ENCODE data around the gene BMP5. TPM values are rescaled to one million over a fixed set of nuclear protein-coding genes. Genes with fewer than 3 reads are reported as not detected.

Gene BMP5
- total RNA-seq, 4 donors from 2014 or later = 1.8 to 3.9 (median 1.9) TPM

- no peaks in the 10 kb centered on the region for H3K9me3 ChIP-seq
- H3K4me3 ChIP-seq = no peak overlapping the region
- intact Hi-C loops (cut with DNase I; ENCODE audit: low total_unique reads) = no loop called here
- in situ Hi-C loops (cut with MboI; ENCODE audit: low sequenced_read_pairs in 4 of 4) = no loop called here
- H3K36me3 ChIP-seq = no peaks in the 10 kb centered on the region
- DNase-seq (no peak), ATAC-seq (no peak)
- TF ChIP-seq POLR2A (IDR thresholded peaks at IDR 0.05) = no peak
- TF ChIP-seq CTCF (IDR thresholded peaks at IDR 0.05 in 4 of 5, conservative IDR thresholded peaks at IDR 0.05 in 1 of 5) = no peak
- H3K27ac ChIP-seq = no peak overlapping the region
- H3K27me3 ChIP-seq = no peaks in the 10 kb centered on the region
- no peaks in the 10 kb centered on the region for H3K4me1 ChIP-seq
These were observed 27.4 kb upstream of the BMP5 start for GRCh38 chr6:55902796-55903195.

GRCh38 chr6:55901765-55902270 is 26.4 kb upstream of the BMP5 start:
- Histone ChIP-seq H3K36me3 (no peaks in the 10 kb centered on the region), H3K9me3 (no peaks in the 10 kb centered on the region), H3K27me3 (no peaks in the 10 kb centered on the region), H3K4me3 (no peak overlapping the region), H3K4me1 (no peaks in the 10 kb centered on the region), H3K27ac (no peak overlapping the region)
- no peak for TF ChIP-seq POLR2A (IDR thresholded peaks at IDR 0.05)
- TF ChIP-seq CTCF (IDR thresholded peaks at IDR 0.05 in 4 of 5, conservative IDR thresholded peaks at IDR 0.05 in 1 of 5) = no peak
- no peak for ATAC-seq
- DNase-seq = no peak
- in situ Hi-C loops (cut with MboI; ENCODE audit: low sequenced_read_pairs in 4 of 4) = no loop called here
- intact Hi-C loops (cut with DNase I; ENCODE audit: low total_unique reads) = no loop called here

- H3K4me1 ChIP-seq = no peaks in the 10 kb centered on the region
- TF ChIP-seq POLR2A (IDR thresholded peaks at IDR 0.05) (no peak), CTCF (IDR thresholded peaks at IDR 0.05 in 4 of 5, conservative IDR thresholded peaks at IDR 0.05 in 1 of 5) (no peak)
- H3K9me3 ChIP-seq = no peaks in the 10 kb centered on the region
- H3K4me3 ChIP-seq = no peak overlapping the region
- no peak for DNase-seq
- in situ Hi-C loops (cut with MboI; ENCODE audit: low sequenced_read_pairs in 4 of 4) = loop anchor here in 1 of 4 donors (25.0 kb wide), 1 partner anchor 436 kb away; no protein-coding TSS in a partner anchor
- ATAC-seq = no peak
- intact Hi-C loops (cut with DNase I; ENCODE audit: low total_unique reads) = no loop called here
- no peaks in the 10 kb centered on the region for H3K27me3 ChIP-seq
- no peak overlapping the region for H3K27ac ChIP-seq
- no peaks in the 10 kb centered on the region for H3K36me3 ChIP-seq
These were observed 23.0 kb upstream of the BMP5 start for GRCh38 chr6:55898342-55898741.

- Histone ChIP-seq H3K27me3 (no peaks in the 10 kb centered on the region), H3K27ac (no peak overlapping the region), H3K4me3 (no peak overlapping the region), H3K9me3 (no peaks in the 10 kb centered on the region), H3K4me1 (no peaks in the 10 kb centered on the region), H3K36me3 (no peaks in the 10 kb centered on the region)
- no peak for ATAC-seq
- no peak for DNase-seq
- no peak for TF ChIP-seq POLR2A (IDR thresholded peaks at IDR 0.05)
- no peak for TF ChIP-seq CTCF (IDR thresholded peaks at IDR 0.05 in 4 of 5, conservative IDR thresholded peaks at IDR 0.05 in 1 of 5)
- intact Hi-C loops (cut with DNase I; ENCODE audit: low total_unique reads) (no loop called here), in situ Hi-C loops (cut with MboI; ENCODE audit: low sequenced_read_pairs in 4 of 4) (loop anchor here in 1 of 4 donors (25.0 kb wide), 1 partner anchor 435 kb away; no protein-coding TSS in a partner anchor)
These were observed 22.0 kb upstream of the BMP5 start for GRCh38 chr6:55897346-55897745.
